Stimulated activated CD8-positive, alpha-beta memory T cell treated with anti-CD3 and anti-CD28 coated beads, Interleukin-2, amount 100 ng/mL, for 1 hour (primary cell): ENCODE data around the gene TMEM163.
"Not testable (repeated sequence)": the region's sequence is repeated elsewhere in the genome, so short reads cannot be mapped to it uniquely, and the experiment has no call there.

Source experiments
- DNase-seq, 2 donors: peaks; one replicate each; pipeline ENCODE4 v3.0.0-alpha.2; 2020; ENCODE audit warnings: low read depth in 2 of 2

The TMEM163 gene

GRCh38 chr2:134536296-134536695 is 182.5 kb downstream of the TMEM163 start:
- no peak for DNase-seq

- DNase-seq = no peak
These were observed 186.3 kb downstream of the TMEM163 start for GRCh38 chr2:134532537-134532936.

GRCh38 chr2:134527381-134527780 is 191.4 kb downstream of the TMEM163 start:
- no peak for DNase-seq

- DNase-seq = no peak
These were observed 196.0 kb downstream of the TMEM163 start for GRCh38 chr2:134522496-134523455.

GRCh38 chr2:134518101-134518500 is 200.7 kb downstream of the TMEM163 start:
- no peak for DNase-seq

- no peak for DNase-seq
These were observed 203.7 kb downstream of the TMEM163 start for GRCh38 chr2:134515137-134515536.

- no peak for DNase-seq
These were observed 205.4 kb downstream of the TMEM163 start for GRCh38 chr2:134513465-134513804.

- no peak for DNase-seq
These were observed 205.9 kb downstream of the TMEM163 start for GRCh38 chr2:134512734-134513464.

- no peak for DNase-seq
These were observed 210.4 kb downstream of the TMEM163 start for GRCh38 chr2:134508391-134508790.

GRCh38 chr2:134507697-134508096 is 211.1 kb downstream of the TMEM163 start:
- DNase-seq = no peak

- not testable (repeated sequence) for DNase-seq
These were observed 211.6 kb downstream of the TMEM163 start for GRCh38 chr2:134507159-134507558.

GRCh38 chr2:134505446-134505845 is 213.4 kb downstream of the TMEM163 start:
- no peak for DNase-seq

GRCh38 chr2:134504586-134505336 is 214.0 kb downstream of the TMEM163 start:
- DNase-seq = no peak

GRCh38 chr2:134502104-134502503 is 216.7 kb downstream of the TMEM163 start:
- no peak for DNase-seq

- DNase-seq = no peak
These were observed 217.2 kb downstream of the TMEM163 start for GRCh38 chr2:134501476-134502091.

GRCh38 chr2:134500211-134500935 is 218.4 kb downstream of the TMEM163 start:
- no peak for DNase-seq

GRCh38 chr2:134499307-134499926 is 219.4 kb downstream of the TMEM163 start:
- no peak for DNase-seq

- no peak for DNase-seq
These were observed 220.1 kb downstream of the TMEM163 start for GRCh38 chr2:134498654-134499053.

- DNase-seq = no peak
These were observed 225.0 kb downstream of the TMEM163 start for GRCh38 chr2:134493797-134494196.

GRCh38 chr2:134491771-134492441 is 226.9 kb downstream of the TMEM163 start:
- no peak for DNase-seq
